Astrocyte of the cerebellum (primary cell): ENCODE measurements around the gene PTPRK.

Experiments used
- DNase-seq: peaks from one replicate; pipeline ENCODE4 v3.0.0-alpha.2; 2011; ENCODE audit warnings: low read depth
- H3K4me3 ChIP-seq: 2 replicates; pipeline ENCODE4 v1.5.1; 2011; ENCODE audit warnings: mild to moderate bottlenecking, low read depth, low read length, moderate library complexity
- CTCF ChIP-seq: IDR thresholded peaks from 2 replicates; pipeline ENCODE4 v1.5.1; 2012; ENCODE audit warnings: low read length, low read depth, moderate library complexity, mild to moderate bottlenecking; ENCODE audit errors: missing control alignments
- in situ Hi-C: cut with HindIII; loops from 2 replicates; pipeline ENCODE4 v1.10.0; 2017; ENCODE audit warnings: low sequenced_read_pairs

Gene PTPRK

GRCh38 chr6:127924031-127924430, 596.4 kb downstream of the PTPRK start:
- no peak for TF ChIP-seq CTCF

GRCh38 chr6:127923135-127923534, 597.3 kb downstream of the PTPRK start:
- no peak overlapping the region for H3K4me3 ChIP-seq
- DNase-seq, result no peak
- TF ChIP-seq CTCF, result no peak
- in situ Hi-C loops, result no loop called here

More at GRCh38 chr6:127924031-127924430, 596.4 kb downstream of the PTPRK start:
- in situ Hi-C loops, result no loop called here
- H3K4me3 ChIP-seq, result no peak overlapping the region
- DNase-seq, result no peak

- no peak for TF ChIP-seq CTCF
- DNase-seq, result no peak
- in situ Hi-C loops, result no loop called here
- no peak overlapping the region for H3K4me3 ChIP-seq
Observed at GRCh38 chr6:127921982-127922381, 598.4 kb downstream of the PTPRK start.

GRCh38 chr6:127920804-127921203, 599.6 kb downstream of the PTPRK start:
- no peak for TF ChIP-seq CTCF
- in situ Hi-C loops, result no loop called here
- DNase-seq, result no peak
- no peak overlapping the region for H3K4me3 ChIP-seq
